K562 (cell line): ENCODE data around the gene SRRM5. TPM values are rescaled to one million over a fixed set of nuclear protein-coding genes. Genes with fewer than 3 reads are reported as not detected.
A peak's percentile ranks its signal among the peaks of the same experiment; 100 is the strongest.

Experiments
- ARHGAP35 ChIP-seq: fragments of 450-650 bp; IDR thresholded peaks from 2 replicates; pipeline ENCODE4 v1.6.1; 2018; ENCODE audit not compliant: partially characterized antibody
- ARID1B ChIP-seq: fragments of 450-650 bp; IDR thresholded peaks from 2 replicates; pipeline ENCODE4 v1.6.1; 2016; ENCODE audit warnings: antibody characterized with exemption, mild to moderate bottlenecking, inconsistent platforms
- ATF3 ChIP-seq, 2 experiments: fragments of 450-650 bp in 1 of 2; sonication (generic) in 1 of 2; formaldehyde crosslinking in 1 of 2; IDR thresholded peaks in 1 of 2; conservative IDR thresholded peaks in 1 of 2; 2 replicates each; pipeline versions ENCODE4 v1.6.1 to v1.8.1; 2016 to 2023; ENCODE audit warnings: mild to moderate bottlenecking in 2 of 2, moderate library complexity in 2 of 2, inconsistent platforms in 1 of 2, missing genetic modification reagents in 1 of 2
- CXXC5 ChIP-seq: fragments of 250-450 bp; sonication (Bioruptor Pico); IDR thresholded peaks from 2 replicates; pipeline ENCODE4 v1.8.0; 2022; ENCODE audit warnings: inconsistent platforms, mild to moderate bottlenecking, moderate library complexity
- E2F1 ChIP-seq: sonication (generic); formaldehyde crosslinking; IDR thresholded peaks from 2 replicates; pipeline ENCODE4 v1.8.1; 2023; ENCODE audit warnings: mild to moderate bottlenecking, missing genetic modification reagents, moderate library complexity
- EP400 ChIP-seq: fragments of 450-650 bp; IDR thresholded peaks from 2 replicates; pipeline ENCODE4 v1.6.1; 2017; ENCODE audit warnings: antibody characterized with exemption, mild to moderate bottlenecking, moderate library complexity
- GTF2E2 ChIP-seq: fragments of 200-800 bp; sonication (Bioruptor generic); IDR thresholded peaks from 2 replicates; pipeline ENCODE4 v1.6.1; 2016; ENCODE audit warnings: missing genetic modification characterization, missing compliant biosample characterization
- HDAC6 ChIP-seq: IDR thresholded peaks from 2 replicates; pipeline ENCODE4 v1.6.1; 2012; ENCODE audit warnings: low read depth, mild to moderate bottlenecking, control low read depth, inconsistent platforms, low read length, moderate library complexity
- HEY1 ChIP-seq: fragments of 250-450 bp; sonication (Bioruptor Pico); IDR thresholded peaks from 2 replicates; pipeline ENCODE4 v1.5.0; 2020; ENCODE audit warnings: mild to moderate bottlenecking, moderate library complexity, borderline replicate concordance
- HMG20A ChIP-seq: fragments of 450-650 bp; formaldehyde crosslinking; conservative IDR thresholded peaks from 2 replicates; pipeline ENCODE4 v1.4.0; 2020; ENCODE audit warnings: mild to moderate bottlenecking, mixed read lengths
- KAT8 ChIP-seq: fragments of 450-650 bp; IDR thresholded peaks from 2 replicates; pipeline ENCODE4 v1.6.1; 2016; ENCODE audit warnings: low read depth, mild to moderate bottlenecking
- KDM5B ChIP-seq: fragments of 200-600 bp; sonication (generic); IDR thresholded peaks from 2 replicates; pipeline ENCODE4 v1.6.1; 2012; ENCODE audit warnings: low read depth, mild to moderate bottlenecking, moderate library complexity, low read length, control low read depth, inconsistent platforms; ENCODE audit not compliant: insufficient replicate concordance
- KLF6 ChIP-seq: fragments of 250-450 bp; sonication (Bioruptor Pico); IDR thresholded peaks from 2 replicates; pipeline ENCODE4 v1.4.0; 2020; ENCODE audit warnings: mild to moderate bottlenecking, moderate library complexity, borderline replicate concordance
- NCOA1 ChIP-seq: fragments of 450-650 bp; IDR thresholded peaks from 2 replicates; pipeline ENCODE4 v1.6.1; 2016; ENCODE audit warnings: low read depth
- NFIC ChIP-seq: fragments of 450-650 bp; IDR thresholded peaks from 2 replicates; pipeline ENCODE4 v1.6.1; 2017; ENCODE audit warnings: mild to moderate bottlenecking, inconsistent platforms
- PHF20 ChIP-seq: fragments of 450-650 bp; IDR thresholded peaks from 2 replicates; pipeline ENCODE4 v1.6.1; 2018; ENCODE audit not compliant: partially characterized antibody
- PHTF2 ChIP-seq: fragments of 250-450 bp; sonication (Bioruptor Pico); IDR thresholded peaks from 2 replicates; pipeline ENCODE4 v1.5.0; 2021; ENCODE audit warnings: mild to moderate bottlenecking
- POLR2AphosphoS2 ChIP-seq: IDR thresholded peaks from 2 replicates; pipeline ENCODE4 v1.6.1; 2012; ENCODE audit warnings: low read length, improper control_type of control experiment
- POLR2G ChIP-seq: fragments of 200-400 bp; formaldehyde crosslinking; IDR thresholded peaks from 2 replicates; pipeline ENCODE4 v1.6.1; 2017; ENCODE audit warnings: low read depth, mild to moderate bottlenecking, antibody characterized with exemption, low read length, moderate library complexity
- SMAD4 ChIP-seq: fragments of 250-450 bp; sonication (Bioruptor Pico); conservative IDR thresholded peaks from 2 replicates; pipeline ENCODE4 v1.8.0; 2021; ENCODE audit warnings: inconsistent platforms, mild to moderate bottlenecking, moderate library complexity
- SMARCA5 ChIP-seq: fragments of 450-650 bp; IDR thresholded peaks from 2 replicates; pipeline ENCODE4 v1.6.1; 2016
- SOX6 ChIP-seq: fragments of 450-650 bp; IDR thresholded peaks from 2 replicates; pipeline ENCODE4 v1.6.1; 2014; ENCODE audit warnings: mild to moderate bottlenecking
- WHSC1 ChIP-seq: IDR thresholded peaks from one replicate; pipeline ENCODE4 v1.6.1; 2012; ENCODE audit warnings: low read length, control low read depth, inconsistent platforms
- ZNF24 ChIP-seq: fragments of 450-650 bp; IDR thresholded peaks from 2 replicates; pipeline ENCODE4 v1.6.1; 2016
- ZNF507 ChIP-seq: conservative IDR thresholded peaks from 2 replicates; pipeline ENCODE4 v1.6.1; 2017; ENCODE audit warnings: missing genetic modification characterization, missing compliant biosample characterization
- ZNF583 ChIP-seq: fragments of 250-450 bp; sonication (Bioruptor Pico); IDR thresholded peaks from 2 replicates; pipeline ENCODE4 v1.4.0; 2020
- polyA plus RNA-seq, 8 experiments: library from polyadenylated mRNA; depleted of rRNA in 4 of 8; stranded (reverse) in 5 of 8; unstranded in 3 of 8; fragments of >200 nt; fragmentation: Nextera tagmentation in 2 of 8; fragmentation: Illumina TruSeq in 1 of 8; extraction: Ambion mirVana in 2 of 8; extraction: Trizol in 1 of 8; gene quantifications; 2 replicates each; pipeline versions ENCODE4 v1.2.1 to v1.2.3, GENCODE V29; 2011 to 2014; ENCODE audit warnings: inconsistent platforms in 1 of 8, missing spikeins in 1 of 8
- total RNA-seq, 7 experiments: library from RNA; depleted of rRNA in 6 of 7; stranded (reverse); fragments of >200 nt in 6 of 7; fragmentation: Illumina TruSeq in 2 of 7; extraction: Trizol in 2 of 7; gene quantifications; 2 replicates each; pipeline versions ENCODE4 v1.2.1 to v1.2.3, GENCODE V29; 2011 to 2021; ENCODE audit warnings: low replicate concordance in 1 of 7
- TF ChIP-seq, protein P1 (sequence below): fragments of 450-650 bp; IDR thresholded peaks from 2 replicates; pipeline ENCODE4 v1.6.1; 2018; ENCODE audit warnings: mild to moderate bottlenecking, low read depth; ENCODE audit not compliant: partially characterized antibody

Gene SRRM5
- total and polyA plus RNA-seq, 9 of the 15 experiments (the other 6 are each of a cell fraction or from before 2014, with no cell fraction given) = 0.09 to 0.45 (median 0.18) TPM; not detected in 2

- TF ChIP-seq HDAC6 = no peak
- no peak; the same call in 1 of the 2 replicates for TF ChIP-seq SOX6
- TF ChIP-seq POLR2AphosphoS2 = no peak
- TF ChIP-seq NCOA1 = no peak; the same call in 1 of the 2 replicates
- TF ChIP-seq WHSC1 = no peak
- no peak for TF ChIP-seq HMG20A (CRISPR knock-in tag)
- TF ChIP-seq EP400 = peak; percentile 72; the same call in 1 of the 2 replicates
- no peak for TF ChIP-seq KDM5B
- TF ChIP-seq CXXC5 = peak; percentile 83
- no peak for TF ChIP-seq ARID1B
- TF ChIP-seq, protein P1, sequence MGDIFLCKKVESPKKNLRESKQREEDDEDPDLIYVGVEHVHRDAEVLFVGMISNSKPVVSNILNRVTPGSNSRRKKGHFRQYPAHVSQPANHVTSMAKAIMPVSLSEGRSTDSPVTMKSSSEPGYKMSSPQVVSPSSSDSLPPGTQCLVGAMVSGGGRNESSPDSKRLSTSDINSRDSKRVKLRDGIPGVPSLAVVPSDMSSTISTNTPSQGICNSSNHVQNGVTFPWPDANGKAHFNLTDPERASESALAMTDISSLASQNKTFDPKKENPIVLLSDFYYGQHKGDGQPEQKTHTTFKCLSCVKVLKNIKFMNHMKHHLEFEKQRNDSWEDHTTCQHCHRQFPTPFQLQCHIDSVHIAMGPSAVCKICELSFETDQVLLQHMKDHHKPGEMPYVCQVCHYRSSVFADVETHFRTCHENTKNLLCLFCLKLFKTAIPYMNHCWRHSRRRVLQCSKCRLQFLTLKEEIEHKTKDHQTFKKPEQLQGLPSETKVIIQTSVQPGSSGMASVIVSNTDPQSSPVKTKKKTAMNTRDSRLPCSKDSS = no peak
- TF ChIP-seq ZNF583 (CRISPR knock-in tag) = 0 out of 2 replicates have a peak, but pooled peaks have one; percentile 77
- TF ChIP-seq PHTF2 = no peak
- no peak for TF ChIP-seq KAT8
- TF ChIP-seq ATF3 (IDR thresholded peaks at IDR 0.05) = no peak
- TF ChIP-seq ATF3 (CRISPR knock-in tag; conservative IDR thresholded peaks at IDR 0.05) = peak; percentile 21; the same call in 1 of the 2 replicates
- peak; percentile 34 for TF ChIP-seq PHF20
- TF ChIP-seq HEY1 (CRISPR knock-in tag) = no peak
- TF ChIP-seq GTF2E2 = peak; percentile 47; the same call in 1 of the 2 replicates
- 0 out of 2 replicates have a peak, but pooled peaks have one; percentile 9 for TF ChIP-seq NFIC
- TF ChIP-seq ZNF507 (tag) = no peak
- TF ChIP-seq POLR2G = peak; percentile 98
- TF ChIP-seq SMARCA5 = no peak
- TF ChIP-seq E2F1 = peak; percentile 80; the same call in 1 of the 2 replicates
- TF ChIP-seq KLF6 (CRISPR knock-in tag) = no peak; the same call in 1 of the 2 replicates
- no peak for TF ChIP-seq ARHGAP35
- TF ChIP-seq SMAD4 (CRISPR knock-in tag) = peak; percentile 86
- no peak for TF ChIP-seq ZNF24
Measured at GRCh38 chr19:43619262-43620060, 7.6 kb downstream of the SRRM5 start, which contains the start of gene ZNF428 (continued).
